GM12878 (cell line): ENCODE data around the gene GMDS. TPM values are rescaled to one million over a fixed set of nuclear protein-coding genes. Genes with fewer than 3 reads are reported as not detected.

Experiments used
- ATAC-seq: fragments of 200-7000 bp; cut with Tn5 transposase; 3 replicates; pipeline ENCODE4 v1.9.1; 2020; ENCODE audit warnings: mild to moderate bottlenecking, moderate library complexity
- BruUV-seq: library from RNA; stranded (reverse); fragments of 400-500 nt; replicated peaks from 2 replicates; lab custom pipeline; 2021; lab: Mats Ljungman, UMichigan
- CTCF ChIA-PET: fragments of 300-600 bp; sonication (Branson Sonifier 250); formaldehyde crosslinking; extraction: SDS; loops from one replicate; lab custom pipeline; 2021; ENCODE audit warnings: inconsistent platforms; lab: Yijun Ruan, JAX
- POLR2A ChIA-PET: fragments of 350-600 bp; formaldehyde crosslinking; extraction: SDS; loops from one replicate; lab custom pipeline; 2021; ENCODE audit warnings: inconsistent platforms; lab: Charles Lee
- RAD21 ChIA-PET: fragments of 300-600 bp; sonication (Branson Sonifier 250); formaldehyde crosslinking; loops from one replicate; lab custom pipeline; 2023; ENCODE audit warnings: antibody characterized with exemption; ENCODE audit not compliant: unreplicated experiment; lab: Charles Lee
- SMC1A ChIA-PET: fragments of 300-600 bp; sonication (Branson Sonifier 250); formaldehyde crosslinking; loops from one replicate; lab custom pipeline; 2023; ENCODE audit not compliant: unreplicated experiment, uncharacterized antibody; lab: Charles Lee
- DNase-seq: peaks from one replicate; pipeline ENCODE4 v3.0.0-alpha.2; 2011; ENCODE audit warnings: low read depth, low spot score
- FAIRE-seq: peaks from 3 replicates; lab custom pipeline; 2011; peaks lifted over from hg19 to GRCh38; lab: Jason Lieb, UNC
- H2AFZ ChIP-seq: 2 replicates; pipeline ENCODE4 v1.6.0; 2011; ENCODE audit warnings: low read depth, low read length, control low read depth; ENCODE audit not compliant: control insufficient read depth
- H3K27ac ChIP-seq: 2 replicates; pipeline ENCODE4 v1.5.1; 2011; ENCODE audit warnings: control low read depth; ENCODE audit not compliant: control insufficient read depth, insufficient read depth
- H3K27me3 ChIP-seq, 2 experiments: replicated peaks in 1 of 2; 2 replicates each; pipeline versions ENCODE4 v1.6.0 to v1.6.1; 2011; ENCODE audit warnings: low read length in 1 of 2; ENCODE audit not compliant: control insufficient read depth in 2 of 2, insufficient read depth in 2 of 2
- H3K36me3 ChIP-seq, 2 experiments: 2 replicates each; pipeline ENCODE4 v1.5.1; 2011; ENCODE audit warnings: low read length in 1 of 2; ENCODE audit not compliant: control insufficient read depth in 2 of 2, insufficient read depth in 2 of 2
- H3K4me1 ChIP-seq: 2 replicates; pipeline ENCODE4 v1.6.1; 2011; ENCODE audit warnings: mild to moderate bottlenecking, low read length, moderate library complexity, mixed read lengths; ENCODE audit not compliant: control insufficient read depth, insufficient read depth
- H3K4me2 ChIP-seq: 2 replicates; pipeline ENCODE4 v1.6.0; 2011; ENCODE audit warnings: control low read depth; ENCODE audit not compliant: control insufficient read depth, insufficient read depth
- H3K4me3 ChIP-seq: fragments of 200-600 bp; sonication (generic); 2 replicates; pipeline ENCODE4 v1.5.1; 2016
- H3K79me2 ChIP-seq: 2 replicates; pipeline ENCODE4 v1.6.0; 2011; ENCODE audit warnings: low read length; ENCODE audit not compliant: control insufficient read depth, insufficient read depth
- H3K9ac ChIP-seq: 2 replicates; pipeline ENCODE4 v1.8.0; 2011; ENCODE audit warnings: low read length, control low read depth, mixed read lengths; ENCODE audit not compliant: control insufficient read depth, insufficient read depth
- H3K9me3 ChIP-seq: replicated peaks from 3 replicates; pipeline ENCODE4 v1.5.1; 2011; ENCODE audit warnings: mild to moderate bottlenecking, low read length; ENCODE audit not compliant: control insufficient read depth, insufficient read depth
- H4K20me1 ChIP-seq: 2 replicates; pipeline ENCODE4 v1.6.0; 2011; ENCODE audit not compliant: control insufficient read depth, insufficient read depth
- MYC ChIP-seq: IDR thresholded peaks from 2 replicates; pipeline ENCODE4 v1.6.1; 2011; ENCODE audit warnings: mild to moderate bottlenecking, low read length, moderate library complexity, inconsistent platforms; ENCODE audit not compliant: insufficient read depth, insufficient replicate concordance, insufficient read length, severe bottlenecking
- NFXL1 ChIP-seq: fragments of 450-650 bp; IDR thresholded peaks from 2 replicates; pipeline ENCODE4 v1.6.1; 2017; ENCODE audit warnings: antibody characterized with exemption, mild to moderate bottlenecking, borderline replicate concordance
- NFYB ChIP-seq: IDR thresholded peaks from 2 replicates; pipeline ENCODE4 v1.6.1; 2011; ENCODE audit warnings: low read depth, mild to moderate bottlenecking, low read length, improper control_type of control experiment, moderate library complexity; ENCODE audit not compliant: insufficient read depth
- ZBTB4 ChIP-seq: fragments of 450-650 bp; formaldehyde crosslinking; IDR thresholded peaks from 2 replicates; pipeline ENCODE4 v1.4.0; 2022; ENCODE audit warnings: mild to moderate bottlenecking, moderate library complexity
- WGBS: methylation state at CpG from one replicate; pipeline ENCODE4 v1.1.6; 2016; ENCODE audit warnings: low lambda C conversion rate; ENCODE audit not compliant: insufficient replicate concordance, insufficient coverage; ENCODE audit errors: missing lambda C conversion rate; 5-methylcytosine and 5-hydroxymethylcytosine counted together
- in situ Hi-C: fragments of 300-500 bp; cut with MboI; formaldehyde crosslinking; loops from 9 replicates; pipeline ENCODE4 v1.14.3; 2018; ENCODE audit warnings: mixed read lengths
- intact Hi-C: fragments of 100-400 bp; cut with micrococcal nuclease; formaldehyde crosslinking; loops from one replicate; pipeline ENCODE4 v1.14.2; 2022; ENCODE audit not compliant: unreplicated experiment
- polyA plus RNA-seq, 11 experiments: library from polyadenylated mRNA; depleted of rRNA in 4 of 11; unstranded in 6 of 11; stranded (reverse) in 5 of 11; fragments of >200 nt; fragmentation: Nextera tagmentation in 4 of 11; fragmentation: Illumina TruSeq in 1 of 11; extraction: Ambion mirVana in 4 of 11; extraction: Trizol in 1 of 11; gene quantifications; 1 replicate in 1 of 11; 2 replicates in 10 of 11; pipeline versions ENCODE4 v1.2.1 to v1.2.3, GENCODE V29; 2011 to 2016; ENCODE audit warnings: inconsistent platforms in 2 of 11, missing spikeins in 2 of 11, low read depth in 1 of 11
- total RNA-seq, 4 experiments: library from RNA; depleted of rRNA in 3 of 4; stranded (reverse); fragments of >200 nt in 3 of 4; fragmentation: Illumina TruSeq in 1 of 4; extraction: Trizol in 1 of 4; gene quantifications; 2 replicates each; pipeline versions ENCODE4 v1.2.1 to v1.2.3, GENCODE V29; 2013 to 2021

The GMDS gene
- total and polyA plus RNA-seq, 10 of the 15 experiments (the other 5 are each of a cell fraction or from before 2014, with no cell fraction given): 0.61 to 53.8 (median 29.3) TPM

- Histone ChIP-seq H3K36me3 (peaks cover 0 to 2% of the 10 kb centered on the region in 2 experiments; a peak in 2 of 4 replicates), H3K4me2 (no peak overlapping the region), H2AFZ (no peak overlapping the region), H3K27me3 (no peaks in the 10 kb centered on the region), H3K27ac (no peak overlapping the region), H3K4me1 (no peaks in the 10 kb centered on the region), H3K9ac (no peak overlapping the region), H3K79me2 (no peaks in the 10 kb centered on the region), H3K9me3 (no peaks in the 10 kb centered on the region), H4K20me1 (no peaks in the 10 kb centered on the region), H3K4me3 (no peak overlapping the region)
- DNase-seq: no peak
- TF ChIP-seq MYC: no peak
- no peak for TF ChIP-seq NFXL1
- no peak for TF ChIP-seq ZBTB4 (CRISPR knock-in tag)
- no peak for TF ChIP-seq NFYB
- in situ Hi-C loops (no loop called here), intact Hi-C loops (no loop called here)
- FAIRE-seq: no peak
- ChIA-PET RAD21 (no interaction called here), SMC1A (no interaction called here), CTCF (no interaction called here), POLR2A (no interaction called here)
- ATAC-seq: no peak
- no TSS peak for BruUV-seq
- WGBS: 83% methylated on average over 16 of the region's 16 CpGs
Measured at GRCh38 chr6:1713016-1713600, 532.3 kb downstream of the GMDS start.
